Uterus (tissue), 4 donors: ENCODE results near the gene IGFLR1. TPM values are rescaled to one million over a fixed set of nuclear protein-coding genes. Genes with fewer than 3 reads are reported as not detected.
A peak's percentile ranks its signal among the peaks of the same experiment; 100 is the strongest.

Experiments
- DNase-seq, 2 donors: peaks; one replicate each; pipeline ENCODE4 v3.0.0-alpha.2; 2019 to 2020
- H3K27ac ChIP-seq, 2 donors: fragments of 200-600 bp; sonication (generic); 1 replicate in 1 of 2; 2 replicates in 1 of 2; pipeline ENCODE4 v1.5.1; 2016 to 2018
- H3K27me3 ChIP-seq, 2 donors: fragments of 200-600 bp; sonication (generic); one replicate each; pipeline ENCODE4 v1.5.1; 2018 to 2019; ENCODE audit warnings: control low read depth in 1 of 2
- H3K36me3 ChIP-seq, 2 donors: fragments of 200-600 bp; sonication (generic); one replicate each; pipeline ENCODE4 v1.5.1; 2019; ENCODE audit warnings: control low read depth in 1 of 2
- H3K4me1 ChIP-seq, 2 donors: fragments of 200-600 bp; sonication (generic); one replicate each; pipeline ENCODE4 v1.5.1; 2018 to 2019; ENCODE audit warnings: control low read depth in 1 of 2
- H3K4me3 ChIP-seq, 2 donors: fragments of 200-600 bp; sonication (generic); 1 replicate in 1 of 2; 2 replicates in 1 of 2; pipeline ENCODE4 v1.5.1; 2018 to 2019; ENCODE audit warnings: mild to moderate bottlenecking in 1 of 2
- H3K9me3 ChIP-seq, 2 donors: fragments of 200-600 bp; sonication (generic); one replicate each; pipeline ENCODE4 v1.5.1; 2019; ENCODE audit warnings: control low read depth in 1 of 2
- CTCF ChIP-seq, 4 experiments: fragments of 200-600 bp in 2 of 4; fragments of 450-650 bp in 2 of 4; sonication (generic) in 2 of 4; IDR thresholded peaks; one replicate each; pipeline ENCODE4 v1.5.1; 2016 to 2019; ENCODE audit warnings: antibody characterized with exemption in 4 of 4, mild to moderate bottlenecking in 2 of 4, moderate library complexity in 1 of 4
- POLR2A ChIP-seq, 2 donors: fragments of 450-650 bp; IDR thresholded peaks; one replicate each; pipeline ENCODE4 v1.6.1; 2016; ENCODE audit warnings: antibody characterized with exemption in 2 of 2, mild to moderate bottlenecking in 1 of 2, moderate library complexity in 1 of 2
- intact Hi-C: fragments of 100-400 bp; cut with DNase I; formaldehyde crosslinking; loops from one replicate; pipeline ENCODE4 v1.15.1; 2023; ENCODE audit warnings: low total_unique reads
- total RNA-seq, 4 donors: library from RNA; depleted of rRNA in 3 of 4; stranded (reverse); fragments of >200 nt in 3 of 4; gene quantifications; one replicate each; pipeline versions ENCODE4 v1.1.0 to v1.2.4, GENCODE V29; 2014 to 2023
- donor health status: DM: yes; HTN: yes; CAD: no.

Gene IGFLR1
- total RNA-seq, 4 donors from 2014 or later, result 0.77 to 5.3 (median 2.2) TPM

- intact Hi-C loops, result no loop called here
- TF ChIP-seq CTCF (IDR thresholded peaks at IDR 0.05), result no peak
- TF ChIP-seq POLR2A (IDR thresholded peaks at IDR 0.05), result no peak
- no peak for DNase-seq
- Histone ChIP-seq H3K27me3 (no peaks in the 10 kb centered on the region), H3K9me3 (no peaks in the 10 kb centered on the region), H3K36me3 (no peaks in the 10 kb centered on the region), H3K4me1 (peaks cover 0 to 19% of the 10 kb centered on the region in 2 donors), H3K4me3 (no peak overlapping the region), H3K27ac (no peak overlapping the region)
These were observed 9.8 kb upstream of the IGFLR1 start for GRCh38 chr19:35751839-35752745.

GRCh38 chr19:35750167-35750566 is 7.9 kb upstream of the IGFLR1 start:
- H3K4me3 ChIP-seq, result no peak overlapping the region
- H3K9me3 ChIP-seq, result no peaks in the 10 kb centered on the region
- H3K4me1 ChIP-seq, result peaks cover 6 to 31% of the 10 kb centered on the region in 2 donors
- H3K27ac ChIP-seq, result no peak overlapping the region
- H3K27me3 ChIP-seq, result no peaks in the 10 kb centered on the region
- intact Hi-C loops, result no loop called here
- no peak for TF ChIP-seq CTCF (IDR thresholded peaks at IDR 0.05)
- no peak for TF ChIP-seq POLR2A (IDR thresholded peaks at IDR 0.05)
- no peak for DNase-seq
- no peaks in the 10 kb centered on the region for H3K36me3 ChIP-seq

GRCh38 chr19:35748106-35749020 is 6.1 kb upstream of the IGFLR1 start, which contains the start of gene LIN37:
TSS of gene LIN37 (plus strand) at chr19:35748576. CDS start at chr19:35748725, 149 bp downstream.
- DNase-seq, result peak; percentile 98 to 100
- TF ChIP-seq CTCF (IDR thresholded peaks at IDR 0.05) (peak in 2 of 4 experiments; percentile 43 to 50), POLR2A (IDR thresholded peaks at IDR 0.05) (peak; percentile 91 to 96)
- Histone ChIP-seq H3K4me3 (peak within 1 kb of the TSS; percentile 88), H3K27me3 (no peaks in the 10 kb centered on the region), H3K4me1 (peaks cover 6 to 23% of the 10 kb centered on the region in 2 donors), H3K27ac (peak within 1 kb of the TSS; percentile 80 to 88), H3K9me3 (no peaks in the 10 kb centered on the region), H3K36me3 (no peaks in the 10 kb centered on the region)
- intact Hi-C loops, result no loop called here

GRCh38 chr19:35746531-35746930 is 4.3 kb upstream of the IGFLR1 start:
- no peaks in the 10 kb centered on the region for H3K27me3 ChIP-seq
- intact Hi-C loops, result no loop called here
- H3K4me3 ChIP-seq, result peak overlapping the region in 1 of 2 donors; percentile 92
- H3K36me3 ChIP-seq, result no peaks in the 10 kb centered on the region
- peaks cover 6 to 23% of the 10 kb centered on the region in 2 donors for H3K4me1 ChIP-seq
- TF ChIP-seq POLR2A (IDR thresholded peaks at IDR 0.05) (no peak), CTCF (IDR thresholded peaks at IDR 0.05) (no peak)
- H3K9me3 ChIP-seq, result no peaks in the 10 kb centered on the region
- DNase-seq, result no peak
- peak overlapping the region in 1 of 2 donors; percentile 100 for H3K27ac ChIP-seq
